Mammary epithelial cell (primary cell): Measurements from ENCODE around the gene HDAC4.

Source experiments
- CTCF ChIP-seq, 2 donors: IDR thresholded peaks in 1 of 2; conservative IDR thresholded peaks in 1 of 2; 2 replicates each; pipeline ENCODE4 v1.5.1; 2011 to 2012; ENCODE audit warnings: inconsistent platforms in 2 of 2, low read length in 2 of 2, mild to moderate bottlenecking in 2 of 2, control low read depth in 1 of 2, low read depth in 1 of 2; ENCODE audit not compliant: insufficient read depth in 1 of 2; ENCODE audit errors: extremely low read depth in 1 of 2
- EZH2 ChIP-seq: IDR thresholded peaks from 2 replicates; pipeline ENCODE4 v1.6.1; 2012; ENCODE audit warnings: low read length, inconsistent platforms, borderline replicate concordance

GRCh38 chr2:239135531-239135930 lies 265.3 kb downstream of the HDAC4 start:
- TF ChIP-seq CTCF (conservative IDR thresholded peaks at IDR 0.05 in 1 of 2, IDR thresholded peaks at IDR 0.05 in 1 of 2; ENCODE audit: extremely low read depth in 1 of 2, insufficient read depth in 1 of 2, low read depth in 1 of 2, low read length in 2 of 2) (no peak), EZH2 (no peak)
